ENCODE results near the gene SEMA3A.

DNA sequence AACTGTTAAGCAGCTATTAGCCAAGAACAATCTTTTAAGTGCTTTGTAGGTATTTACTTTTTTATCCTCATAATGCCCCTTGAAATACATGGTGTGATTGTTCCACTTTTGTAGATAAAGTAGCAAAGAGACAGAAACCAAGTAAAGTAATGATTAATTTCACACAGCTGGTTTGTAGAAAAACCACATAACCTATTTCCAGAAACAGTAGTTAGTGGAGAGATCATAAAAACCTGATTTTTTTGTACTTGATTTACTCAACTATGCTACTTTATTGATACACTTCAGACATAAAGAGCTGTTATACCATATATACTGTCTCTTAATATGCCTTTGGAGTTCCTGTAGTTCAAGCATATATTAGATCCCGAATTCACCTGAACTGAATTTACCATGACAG, 118.4 kb downstream of the SEMA3A start:
- TF ChIP-seq CTCF (conservative IDR thresholded peaks at IDR 0.05 in 1 of 2, IDR thresholded peaks at IDR 0.05 in 1 of 2; ENCODE audit: low read depth in 1 of 2, low read length in 2 of 2) (no peak), EZH2 (IDR thresholded peaks at IDR 0.05; ENCODE audit: low read length, missing control alignments) (no peak)
